GM19351 (cell line): Measurements from ENCODE around the gene GATAD2A.
"Not testable (repeated sequence)": the region's sequence is repeated elsewhere in the genome, so short reads cannot be mapped to it uniquely, and the experiment has no call there.

Experiments
- ATAC-seq: cut with Tn5 transposase; IDR thresholded peaks from one replicate; pipeline ENCODE4 v1.9.1; 2021; ENCODE audit warnings: mild to moderate bottlenecking, moderate library complexity; ENCODE audit not compliant: unreplicated experiment

GATAD2A gene

DNA sequence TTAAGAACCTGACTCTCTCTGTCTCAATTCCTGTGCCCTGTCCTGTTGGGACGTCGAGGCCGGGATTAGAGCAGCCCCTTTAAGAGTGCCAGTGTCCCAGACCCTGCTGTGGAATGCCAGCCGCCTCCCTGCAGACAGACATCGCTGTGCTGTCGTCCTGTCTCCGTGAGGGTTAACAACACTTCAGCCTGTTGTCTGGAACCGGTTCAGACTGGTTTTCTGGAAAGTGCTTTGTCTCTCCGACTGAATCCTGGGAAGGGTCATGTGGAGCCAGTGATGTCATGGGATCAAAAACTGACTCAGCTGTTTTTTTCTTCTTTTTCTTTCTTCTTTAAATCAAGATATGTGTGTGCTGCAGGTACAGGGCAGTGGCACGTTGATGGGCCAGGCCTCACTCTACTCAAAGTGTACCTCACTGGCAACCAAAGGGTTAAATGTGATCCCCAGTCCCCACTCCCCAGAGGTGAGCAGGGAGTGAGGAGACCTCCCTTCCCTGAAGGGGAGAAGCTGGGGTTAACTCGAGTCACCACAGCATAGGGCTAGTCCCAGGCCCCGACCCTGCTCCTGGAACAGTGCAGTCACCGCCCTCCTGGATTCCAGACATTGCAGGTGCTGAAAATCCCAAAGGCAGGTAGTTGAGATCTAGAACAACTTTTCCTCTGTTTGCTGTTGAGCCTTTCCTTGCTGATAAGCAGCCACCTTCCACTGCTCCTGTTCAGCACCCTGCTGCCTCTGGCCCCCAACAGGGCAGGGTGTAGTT lies 59.0 kb downstream of the GATAD2A start:
- no peak for ATAC-seq

DNA sequence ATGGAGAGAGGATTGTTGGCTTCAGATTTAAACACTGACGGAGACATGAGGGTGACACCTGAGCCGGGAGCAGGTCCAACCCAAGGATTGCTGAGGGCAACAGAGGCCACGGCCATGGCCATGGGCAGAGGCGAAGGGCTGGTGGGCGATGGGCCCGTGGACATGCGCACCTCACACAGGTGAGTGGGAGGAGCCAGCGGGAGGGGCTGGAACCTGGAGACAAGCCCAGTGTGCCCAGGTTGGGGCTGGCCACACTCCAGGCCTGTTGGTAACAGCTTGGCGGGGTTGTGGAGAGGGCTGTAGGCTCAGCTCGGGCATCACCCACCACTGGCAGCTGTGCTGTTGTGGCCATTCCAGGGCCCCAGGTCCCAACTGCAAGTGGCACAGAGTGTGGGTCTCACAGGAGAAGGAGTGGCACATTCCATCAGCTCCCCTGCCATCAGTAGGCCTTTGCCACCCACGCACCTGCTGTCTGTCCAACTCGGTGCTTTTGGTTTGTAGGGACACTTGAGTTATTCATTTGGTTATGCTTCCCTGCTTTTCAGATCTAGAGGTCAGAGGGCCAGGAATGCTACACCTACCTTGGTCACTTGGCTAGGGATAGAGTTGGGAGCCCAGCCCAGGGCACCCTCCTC lies 60.1 kb downstream of the GATAD2A start:
- no peak for ATAC-seq

- no peak for ATAC-seq
Measured at GRCh38 chr19:19466201-19466600, 60.7 kb downstream of the GATAD2A start.

GRCh38 chr19:19468424-19469050 lies 63.1 kb downstream of the GATAD2A start:
- ATAC-seq, result no peak

GRCh38 chr19:19470579-19470978 lies 65.1 kb downstream of the GATAD2A start:
- no peak for ATAC-seq

GRCh38 chr19:19471682-19472081 lies 66.2 kb downstream of the GATAD2A start:
- ATAC-seq, result no peak

DNA sequence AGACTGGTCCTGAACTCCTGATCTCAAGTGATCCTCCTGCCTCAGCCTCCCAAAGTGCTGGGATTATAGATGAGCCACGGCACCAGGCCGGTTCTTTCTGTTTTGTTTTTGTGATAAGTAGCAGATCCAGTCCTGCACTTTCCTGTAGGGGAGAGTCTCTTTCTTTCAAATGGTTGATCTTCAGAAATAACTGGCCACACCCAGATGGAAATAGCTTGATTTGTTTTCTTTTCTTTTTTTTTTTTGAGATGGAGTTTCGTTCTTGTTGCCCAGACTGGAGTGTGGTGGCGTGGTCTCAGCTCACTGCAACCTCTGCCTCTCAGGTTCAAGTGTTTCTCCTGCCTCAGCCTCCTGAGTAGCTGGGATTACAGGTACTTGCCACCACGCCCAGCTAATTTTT lies 66.6 kb downstream of the GATAD2A start:
- ATAC-seq, result not testable (repeated sequence)

GRCh38 chr19:19475015-19475765 lies 69.7 kb downstream of the GATAD2A start:
- ATAC-seq, result no peak

DNA sequence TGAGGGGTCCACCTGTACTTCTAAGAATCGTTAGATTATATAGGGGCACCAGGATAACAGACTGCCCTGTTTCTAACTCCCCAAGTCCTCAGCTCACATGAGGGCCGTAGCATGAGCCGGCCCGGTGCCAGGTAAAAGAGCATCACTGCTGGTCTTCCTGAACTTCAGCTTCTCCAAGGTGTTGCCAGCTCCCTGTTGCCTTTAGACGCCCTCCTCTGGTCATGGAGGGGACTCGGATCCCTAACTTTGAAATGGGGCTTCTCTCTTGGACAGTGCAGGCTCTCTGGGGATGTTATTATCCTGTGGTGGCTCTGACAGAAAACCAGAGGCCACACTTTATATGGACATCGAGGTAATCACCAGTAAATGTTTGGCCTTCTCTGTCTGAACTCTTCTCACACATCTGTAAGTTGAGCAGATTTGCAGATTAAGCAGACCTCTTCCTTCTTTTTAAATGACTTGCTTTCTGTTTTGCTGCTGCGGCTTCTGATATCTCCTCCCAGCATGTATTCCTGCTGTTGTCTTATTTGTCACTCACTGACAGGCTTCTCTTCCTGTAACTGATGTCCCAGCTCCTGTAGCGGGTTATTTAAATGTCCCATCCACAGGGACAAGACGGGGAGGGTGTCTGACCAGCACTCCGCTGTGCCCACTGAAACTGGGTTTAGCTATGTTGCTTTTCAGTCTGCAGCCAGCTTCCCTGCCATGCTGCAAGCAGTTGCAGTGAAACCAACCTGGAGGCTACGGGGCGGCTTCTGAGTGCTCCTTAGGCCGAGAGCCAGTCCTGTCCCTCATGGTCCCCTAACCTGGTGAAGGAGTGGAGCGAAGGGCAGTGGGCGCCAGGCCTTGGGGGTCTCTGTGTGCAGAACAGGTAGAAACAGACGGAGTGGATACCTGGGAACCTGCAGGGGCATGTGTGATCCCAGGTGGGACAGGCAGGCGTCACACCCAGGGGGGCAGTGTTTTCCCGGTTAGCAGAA lies 70.7 kb downstream of the GATAD2A start:
- ATAC-seq, result no peak

GRCh38 chr19:19477705-19478383 lies 72.4 kb downstream of the GATAD2A start:
- no peak for ATAC-seq

DNA sequence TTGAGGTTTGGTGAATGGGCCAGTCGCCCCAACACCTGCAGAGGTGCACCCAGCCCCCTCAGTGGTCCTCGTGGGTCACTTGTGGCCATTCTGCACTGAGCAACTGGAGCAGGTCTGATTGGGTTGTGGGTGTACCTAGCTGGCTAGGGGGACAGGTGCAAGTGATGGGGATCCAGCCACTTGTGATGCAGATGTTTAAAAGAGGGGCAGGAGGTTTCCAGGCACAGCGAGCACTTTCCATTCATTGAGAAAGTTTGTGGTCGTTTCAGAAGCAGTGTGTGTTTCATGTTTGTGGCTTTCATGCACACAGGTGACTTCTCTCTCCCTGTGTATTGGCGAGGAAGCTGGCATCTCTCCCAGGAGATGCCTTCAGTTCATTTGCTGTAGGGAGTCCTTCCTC lies 75.2 kb downstream of the GATAD2A start:
- ATAC-seq, result no peak

DNA sequence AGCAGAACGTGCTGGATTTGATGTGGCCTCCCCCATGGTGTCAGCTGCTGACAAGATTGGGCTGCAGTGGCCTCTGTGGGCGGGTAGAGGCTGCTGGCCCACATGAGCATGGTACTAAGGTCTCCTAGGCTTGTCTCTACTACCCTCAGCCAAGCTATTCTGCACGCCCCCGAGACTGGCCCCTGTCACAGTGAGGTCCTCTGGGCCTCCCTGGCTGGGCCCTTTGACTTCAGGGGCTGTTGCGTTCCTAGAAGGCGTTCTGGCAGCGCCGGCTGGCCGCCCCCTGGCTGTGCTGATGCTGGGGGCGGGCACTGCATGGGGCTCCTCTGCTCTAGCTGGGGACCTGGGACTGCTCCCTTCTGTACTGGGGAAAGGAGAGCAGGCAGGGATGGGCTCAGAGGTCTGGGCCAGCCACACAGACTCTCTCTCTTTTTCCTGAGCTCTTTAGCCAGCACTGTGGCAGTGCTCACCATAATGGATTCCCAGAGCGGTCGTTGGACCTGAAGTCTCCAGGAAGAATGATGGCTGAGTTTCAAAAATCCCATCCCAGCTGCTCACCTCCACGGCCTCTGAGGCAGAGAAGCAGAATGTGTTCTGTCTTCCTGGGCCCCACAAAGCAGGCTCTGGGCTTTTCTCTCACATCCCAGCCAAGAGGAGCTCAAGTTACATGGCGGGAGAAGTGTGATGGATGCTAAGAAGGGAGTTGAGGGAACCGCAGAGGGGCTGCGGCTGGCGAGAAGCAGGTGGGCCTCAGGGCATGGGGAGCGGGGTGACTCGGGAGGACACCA lies 77.5 kb downstream of the GATAD2A start:
- ATAC-seq, result no peak

DNA sequence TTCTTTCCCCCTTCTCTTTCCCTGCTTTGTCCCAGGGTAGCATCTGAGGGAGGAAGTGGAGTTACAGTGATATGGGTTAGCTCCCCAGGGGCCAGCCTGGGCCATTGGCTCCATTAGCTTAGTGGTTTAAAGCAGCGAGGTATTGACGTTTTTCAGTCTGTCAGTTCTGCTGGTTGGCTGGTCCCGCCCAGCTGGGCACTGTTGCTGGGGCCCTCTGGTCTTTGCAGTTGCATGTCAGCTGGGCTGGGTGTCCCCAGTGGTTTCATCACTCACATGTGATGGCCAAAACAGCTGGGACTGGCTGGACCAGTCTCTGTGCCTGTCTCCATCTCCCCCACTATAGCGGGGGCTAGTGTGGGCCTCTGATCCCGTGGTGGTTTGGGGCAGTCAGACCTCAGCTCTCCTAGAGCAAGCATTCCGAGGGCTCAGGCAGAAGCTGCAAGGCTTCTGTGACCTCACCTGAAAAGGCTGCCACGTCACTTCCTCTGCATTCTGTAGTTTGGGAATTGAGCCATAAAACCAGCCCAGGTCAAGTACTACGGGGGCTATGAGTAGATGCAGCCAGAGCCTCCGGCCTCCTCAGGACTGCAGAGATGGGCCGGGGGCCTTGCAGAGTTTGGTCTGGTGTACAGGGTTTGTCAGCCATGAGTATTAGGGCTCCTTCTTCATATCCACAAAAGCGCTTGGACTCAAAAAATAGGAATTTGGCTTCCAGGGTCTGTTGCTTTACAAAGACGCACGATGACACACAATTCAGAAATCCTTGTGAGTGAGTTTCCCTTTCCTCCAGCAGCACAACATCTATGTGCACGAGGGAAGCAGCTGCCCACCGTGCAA lies 79.9 kb downstream of the GATAD2A start:
- ATAC-seq, result no peak

DNA sequence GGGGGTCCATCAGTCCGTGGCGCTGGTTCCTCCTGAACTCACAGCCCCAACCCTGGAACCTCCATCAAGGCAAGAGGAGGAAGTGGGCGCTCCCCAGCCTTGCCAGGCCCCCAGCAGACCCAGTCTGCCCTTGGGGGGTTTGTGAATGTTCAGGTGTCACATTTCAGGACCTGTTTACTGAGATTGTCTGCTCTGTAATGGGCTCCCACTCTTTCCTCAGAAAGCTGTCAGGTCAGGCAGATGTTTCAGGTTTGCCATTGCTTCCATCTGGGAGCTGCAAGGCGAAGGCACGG lies 80.5 kb downstream of the GATAD2A start:
- ATAC-seq, result no peak

DNA sequence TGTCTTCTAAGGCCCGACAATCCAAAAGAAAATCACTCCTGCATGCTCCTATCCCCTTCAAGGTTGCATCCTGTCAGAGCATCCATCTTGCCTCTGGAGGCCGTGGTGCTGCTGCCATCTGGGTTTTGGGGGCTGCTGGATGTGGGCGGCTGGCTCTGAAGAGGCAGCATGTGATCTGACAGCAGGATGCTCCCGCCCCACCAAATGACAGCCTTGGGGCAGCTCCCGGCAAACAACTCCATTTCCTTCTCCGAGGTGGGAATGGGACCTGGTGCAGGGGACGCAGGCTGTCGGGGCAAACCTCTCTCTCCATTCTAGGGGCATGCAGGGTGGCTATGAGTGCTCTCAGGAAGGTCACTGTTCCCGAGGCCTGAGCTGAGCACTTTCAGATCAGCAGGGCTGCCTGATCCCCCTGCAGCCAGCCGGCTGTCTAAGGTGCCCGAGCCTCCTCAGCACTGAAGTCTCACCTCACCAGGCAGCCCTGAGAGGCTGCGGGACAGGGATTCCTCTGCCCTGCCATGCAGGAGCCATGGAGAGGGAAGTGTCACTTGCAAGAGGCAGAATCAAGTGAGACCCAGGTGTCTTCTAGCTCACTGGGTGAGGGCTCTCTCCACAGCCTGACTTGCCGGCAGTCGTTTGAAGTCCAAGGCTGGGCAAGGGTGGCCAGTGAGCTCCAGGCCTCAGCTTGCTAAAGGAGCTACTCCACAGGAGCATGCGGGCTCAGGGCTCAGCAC lies 81.0 kb downstream of the GATAD2A start:
- no peak for ATAC-seq

- no peak for ATAC-seq
Measured at GRCh38 chr19:19487077-19487949, 81.8 kb downstream of the GATAD2A start.
